ENCODE measurements around the gene C20orf204.
"Not testable (repeated sequence)": the region's sequence is repeated elsewhere in the genome, so short reads cannot be mapped to it uniquely, and the experiment has no call there.

The C20orf204 gene

DNA sequence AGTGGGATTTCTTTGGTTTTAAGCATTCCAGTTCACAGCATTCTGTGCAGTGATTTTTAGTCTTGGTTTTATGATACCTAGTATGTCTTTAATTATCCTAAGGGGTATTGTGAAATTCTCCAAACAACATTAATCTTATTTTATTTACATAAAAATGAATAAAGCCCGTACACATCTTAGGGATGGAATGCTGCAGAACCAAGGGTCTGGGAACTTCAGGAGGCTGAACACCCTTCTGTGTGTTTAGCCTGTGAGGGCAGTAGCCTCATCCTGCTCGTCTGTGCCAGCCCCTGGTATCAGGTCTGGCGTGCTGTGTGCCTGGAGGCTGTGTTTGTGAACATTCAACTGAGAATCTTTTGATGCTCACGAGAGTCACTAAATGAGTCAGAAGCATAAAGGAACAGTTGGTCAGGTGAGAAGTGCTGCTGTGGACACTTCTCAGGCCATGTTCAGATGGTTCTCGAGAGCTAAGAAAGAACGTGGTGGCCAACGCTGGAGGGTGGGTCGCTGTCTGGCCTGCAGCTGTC, 25.2 kb upstream of the C20orf204 start:
- H2BK12ac ChIP-seq (ENCODE audit: low read length): no peak overlapping the region
- no peak overlapping the region for H3K4me3 ChIP-seq (ENCODE audit: low read length in 2 of 2)
- H2AFZ ChIP-seq (ENCODE audit: low read length): no peak overlapping the region
- H3K14ac ChIP-seq (ENCODE audit: low read length): no peak overlapping the region
- no peaks in the 10 kb centered on the region for H3K4me1 ChIP-seq (ENCODE audit: control insufficient read depth in 2 of 2, insufficient read depth in 1 of 2, low read depth in 1 of 2, low read length in 2 of 2)
- H4K8ac ChIP-seq (ENCODE audit: low read depth, low read length): no peak overlapping the region
- no peak overlapping the region for H3K9ac ChIP-seq (ENCODE audit: low read depth, low read length, poor library complexity)
- no peak overlapping the region for H2BK5ac ChIP-seq (ENCODE audit: low read length)
- H3K4me2 ChIP-seq (ENCODE audit: insufficient read depth, low read length, poor library complexity, severe bottlenecking): no peak overlapping the region
- no peak overlapping the region for H3K18ac ChIP-seq (ENCODE audit: low read length)
- no peak overlapping the region for H2BK120ac ChIP-seq (ENCODE audit: low read depth, low read length)
- no peak for DNase-seq (ENCODE audit: low spot score)
- peaks cover 46 to 85% of the 10 kb centered on the region in 2 donors for H3K36me3 ChIP-seq (replicated peaks in 1 of 2; ENCODE audit: control insufficient read depth in 2 of 2, insufficient read depth in 2 of 2, low read length in 2 of 2)
- H3K9me3 ChIP-seq (replicated peaks in 1 of 2; ENCODE audit: control insufficient read depth in 2 of 2, insufficient read depth in 1 of 2, low read depth in 1 of 2, low read length in 2 of 2): peaks cover 4 to 11% of the 10 kb centered on the region in 2 donors
- no peak overlapping the region for H3K23ac ChIP-seq (ENCODE audit: low read depth, low read length, poor library complexity)
- H3K79me1 ChIP-seq (ENCODE audit: low read depth, low read length): peaks cover 6% of the 10 kb centered on the region
- WGBS, 2 donors (ENCODE audit: extremely low coverage in 2 of 2, insufficient read length in 2 of 2, insufficient replicate concordance in 1 of 2): no CpG with 5 or more reads among the region's 8 CpGs
- no peak overlapping the region for H3K27ac ChIP-seq (replicated peaks; ENCODE audit: low read length)
- H4K91ac ChIP-seq (ENCODE audit: low read depth, low read length, poor library complexity): no peak overlapping the region
- H3K4ac ChIP-seq (ENCODE audit: low read length): no peak overlapping the region
- H2AK5ac ChIP-seq (ENCODE audit: low read depth, low read length): no peak overlapping the region
- no peaks in the 10 kb centered on the region for H3K27me3 ChIP-seq (ENCODE audit: control insufficient read depth in 3 of 3, insufficient read depth in 3 of 3, low read depth in 1 of 3, low read length in 3 of 3)
- no peak overlapping the region for H2BK15ac ChIP-seq (ENCODE audit: low read length)

DNA sequence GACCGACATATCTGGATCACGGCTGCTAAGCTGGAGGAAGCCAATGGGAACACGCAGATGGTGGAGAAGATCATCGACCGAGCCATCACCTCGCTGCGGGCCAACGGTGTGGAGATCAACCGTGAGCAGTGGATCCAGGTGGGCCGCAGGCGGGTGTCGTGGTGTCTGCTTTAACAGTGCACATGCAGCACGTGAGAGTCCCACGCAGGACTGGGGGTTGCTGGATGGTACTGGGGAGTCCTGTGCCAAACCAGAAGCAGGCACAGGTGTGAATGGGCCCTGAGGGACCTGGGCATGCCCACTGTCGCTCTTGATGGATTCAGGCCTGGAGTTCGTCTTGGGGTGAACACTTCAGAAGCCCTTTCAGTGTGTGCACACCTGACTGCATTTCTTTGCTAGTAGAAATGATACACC, 24.6 kb upstream of the C20orf204 start:
- Histone ChIP-seq H3K9me3 (replicated peaks in 1 of 2; ENCODE audit: control insufficient read depth in 2 of 2, insufficient read depth in 1 of 2, low read depth in 1 of 2, low read length in 2 of 2) (peaks cover 4 to 11% of the 10 kb centered on the region in 2 donors), H2BK120ac (ENCODE audit: low read depth, low read length) (no peak overlapping the region), H3K4ac (ENCODE audit: low read length) (no peak overlapping the region), H3K79me1 (ENCODE audit: low read depth, low read length) (peaks cover 6% of the 10 kb centered on the region), H2BK15ac (ENCODE audit: low read length) (no peak overlapping the region), H3K9ac (ENCODE audit: low read depth, low read length, poor library complexity) (no peak overlapping the region), H3K4me1 (ENCODE audit: control insufficient read depth in 2 of 2, insufficient read depth in 1 of 2, low read depth in 1 of 2, low read length in 2 of 2) (no peaks in the 10 kb centered on the region), H3K18ac (ENCODE audit: low read length) (no peak overlapping the region), H3K14ac (ENCODE audit: low read length) (no peak overlapping the region), H2AFZ (ENCODE audit: low read length) (no peak overlapping the region), H3K27me3 (ENCODE audit: control insufficient read depth in 3 of 3, insufficient read depth in 3 of 3, low read depth in 1 of 3, low read length in 3 of 3) (no peaks in the 10 kb centered on the region), H4K91ac (ENCODE audit: low read depth, low read length, poor library complexity) (no peak overlapping the region), H3K4me3 (ENCODE audit: low read length in 2 of 2) (no peak overlapping the region), H2AK5ac (ENCODE audit: low read depth, low read length) (no peak overlapping the region), H2BK5ac (ENCODE audit: low read length) (no peak overlapping the region), H3K4me2 (ENCODE audit: insufficient read depth, low read length, poor library complexity, severe bottlenecking) (no peak overlapping the region), H2BK12ac (ENCODE audit: low read length) (no peak overlapping the region), H3K36me3 (replicated peaks in 1 of 2; ENCODE audit: control insufficient read depth in 2 of 2, insufficient read depth in 2 of 2, low read length in 2 of 2) (peaks cover 44 to 85% of the 10 kb centered on the region in 2 donors), H4K8ac (ENCODE audit: low read depth, low read length) (no peak overlapping the region), H3K27ac (replicated peaks; ENCODE audit: low read length) (no peak overlapping the region), H3K23ac (ENCODE audit: low read depth, low read length, poor library complexity) (no peak overlapping the region)
- WGBS, 2 donors (ENCODE audit: extremely low coverage in 2 of 2, insufficient read length in 2 of 2, insufficient replicate concordance in 1 of 2): no CpG with 5 or more reads among the region's 16 CpGs
- DNase-seq (ENCODE audit: low spot score): no peak

DNA sequence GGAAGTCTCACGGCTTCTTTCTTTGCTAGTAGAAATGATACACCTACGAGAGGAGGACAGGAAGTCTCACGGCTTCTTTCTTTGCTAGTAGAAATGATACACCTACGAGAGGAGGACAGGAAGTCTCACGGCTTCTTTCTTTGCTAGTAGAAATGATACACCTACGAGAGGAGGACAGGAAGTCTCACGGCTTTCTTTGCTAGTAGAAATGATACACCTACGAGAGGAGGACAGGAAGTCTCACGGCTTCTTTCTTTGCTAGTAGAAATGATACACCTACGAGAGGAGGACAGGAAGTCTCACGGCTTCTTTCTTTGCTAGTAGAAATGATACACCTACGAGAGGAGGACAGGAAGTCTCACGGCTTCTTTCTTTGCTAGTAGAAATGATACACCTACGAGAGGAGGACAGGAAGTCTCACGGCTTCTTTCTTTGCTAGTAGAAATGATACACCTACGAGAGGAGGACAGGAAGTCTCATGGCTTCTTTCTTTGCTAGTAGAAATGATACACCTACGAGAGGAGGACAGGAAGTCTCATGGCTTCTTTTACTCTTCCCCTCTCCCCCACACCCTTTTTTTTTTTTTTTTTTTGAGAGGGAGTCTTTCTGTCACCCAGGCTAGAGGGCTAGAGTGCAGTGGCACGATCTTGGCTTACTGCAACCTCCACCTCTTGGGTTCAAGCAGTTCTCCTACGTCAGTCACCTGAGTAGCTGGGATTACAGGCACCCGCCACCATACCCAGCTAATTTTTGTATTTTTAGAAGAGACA, 23.4 kb upstream of the C20orf204 start:
- not testable (repeated sequence) for H2AK5ac ChIP-seq (ENCODE audit: low read depth, low read length); H2BK120ac ChIP-seq (ENCODE audit: low read depth, low read length); H3K27me3 ChIP-seq (ENCODE audit: control insufficient read depth in 3 of 3, insufficient read depth in 3 of 3, low read depth in 1 of 3, low read length in 3 of 3); H3K4me3 ChIP-seq (ENCODE audit: low read length in 2 of 2); H4K8ac ChIP-seq (ENCODE audit: low read depth, low read length); H3K23ac ChIP-seq (ENCODE audit: low read depth, low read length, poor library complexity); H2AFZ ChIP-seq (ENCODE audit: low read length); DNase-seq (ENCODE audit: low spot score); H3K27ac ChIP-seq (replicated peaks; ENCODE audit: low read length); H3K18ac ChIP-seq (ENCODE audit: low read length); H3K14ac ChIP-seq (ENCODE audit: low read length); H2BK12ac ChIP-seq (ENCODE audit: low read length); H3K4ac ChIP-seq (ENCODE audit: low read length); H3K9ac ChIP-seq (ENCODE audit: low read depth, low read length, poor library complexity); H2BK15ac ChIP-seq (ENCODE audit: low read length); H4K91ac ChIP-seq (ENCODE audit: low read depth, low read length, poor library complexity); H3K4me2 ChIP-seq (ENCODE audit: insufficient read depth, low read length, poor library complexity, severe bottlenecking); H3K79me1 ChIP-seq (ENCODE audit: low read depth, low read length); H2BK5ac ChIP-seq (ENCODE audit: low read length); H3K4me1 ChIP-seq (ENCODE audit: control insufficient read depth in 2 of 2, insufficient read depth in 1 of 2, low read depth in 1 of 2, low read length in 2 of 2)
- Histone ChIP-seq H3K36me3 (replicated peaks in 1 of 2; ENCODE audit: control insufficient read depth in 2 of 2, insufficient read depth in 2 of 2, low read length in 2 of 2) (peaks cover 42 to 82% of the 10 kb centered on the region in 2 donors), H3K9me3 (replicated peaks in 1 of 2; ENCODE audit: control insufficient read depth in 2 of 2, insufficient read depth in 1 of 2, low read depth in 1 of 2, low read length in 2 of 2) (peaks cover 2 to 11% of the 10 kb centered on the region in 2 donors)
- no CpG with 5 or more reads among the region's 20 CpGs for WGBS, 2 donors (ENCODE audit: extremely low coverage in 2 of 2, insufficient read length in 2 of 2, insufficient replicate concordance in 1 of 2)

GRCh38 chr20:64015635-64016034, 20.3 kb upstream of the C20orf204 start:
- WGBS, 2 donors (ENCODE audit: extremely low coverage in 2 of 2, insufficient read length in 2 of 2, insufficient replicate concordance in 1 of 2): no CpG with 5 or more reads among the region's 2 CpGs

More at GRCh38 chr20:64015635-64016034, 20.3 kb upstream of the C20orf204 start:
- Histone ChIP-seq H4K91ac (ENCODE audit: low read depth, low read length, poor library complexity) (no peak overlapping the region), H4K8ac (ENCODE audit: low read depth, low read length) (no peak overlapping the region), H3K79me1 (ENCODE audit: low read depth, low read length) (peaks cover 4% of the 10 kb centered on the region), H3K4me1 (ENCODE audit: control insufficient read depth in 2 of 2, insufficient read depth in 1 of 2, low read depth in 1 of 2, low read length in 2 of 2) (no peaks in the 10 kb centered on the region), H3K9me3 (replicated peaks in 1 of 2; ENCODE audit: control insufficient read depth in 2 of 2, insufficient read depth in 1 of 2, low read depth in 1 of 2, low read length in 2 of 2) (no peaks in the 10 kb centered on the region), H2BK120ac (ENCODE audit: low read depth, low read length) (no peak overlapping the region), H3K4ac (ENCODE audit: low read length) (no peak overlapping the region), H3K23ac (ENCODE audit: low read depth, low read length, poor library complexity) (no peak overlapping the region), H3K9ac (ENCODE audit: low read depth, low read length, poor library complexity) (no peak overlapping the region), H2BK5ac (ENCODE audit: low read length) (no peak overlapping the region), H3K4me2 (ENCODE audit: insufficient read depth, low read length, poor library complexity, severe bottlenecking) (no peak overlapping the region), H3K4me3 (ENCODE audit: low read length in 2 of 2) (no peak overlapping the region), H3K18ac (ENCODE audit: low read length) (no peak overlapping the region), H2AK5ac (ENCODE audit: low read depth, low read length) (no peak overlapping the region), H2BK12ac (ENCODE audit: low read length) (no peak overlapping the region), H3K27me3 (ENCODE audit: control insufficient read depth in 3 of 3, insufficient read depth in 3 of 3, low read depth in 1 of 3, low read length in 3 of 3) (no peaks in the 10 kb centered on the region), H2AFZ (ENCODE audit: low read length) (no peak overlapping the region), H3K36me3 (replicated peaks in 1 of 2; ENCODE audit: control insufficient read depth in 2 of 2, insufficient read depth in 2 of 2, low read length in 2 of 2) (peaks cover 41 to 78% of the 10 kb centered on the region in 2 donors), H2BK15ac (ENCODE audit: low read length) (no peak overlapping the region), H3K14ac (ENCODE audit: low read length) (no peak overlapping the region), H3K27ac (replicated peaks; ENCODE audit: low read length) (no peak overlapping the region)
- no peak for DNase-seq (ENCODE audit: low spot score)
